H9 (cell line): ENCODE measurements around the gene FNDC1. TPM values are rescaled to one million over a fixed set of nuclear protein-coding genes. Genes with fewer than 3 reads are reported as not detected.

Experiments used
- DNase-seq: peaks from one replicate; pipeline ENCODE4 v3.0.0-alpha.2; 2017
- H2AFZ ChIP-seq: one replicate; pipeline ENCODE4 v1.6.1; 2013; ENCODE audit warnings: mild to moderate bottlenecking, low read length, control low read depth, moderate library complexity
- H2AK5ac ChIP-seq: 2 replicates; pipeline ENCODE4 v1.6.1; 2013; ENCODE audit warnings: low read length, control low read depth, mixed read lengths; ENCODE audit not compliant: insufficient read length
- H2BK120ac ChIP-seq: one replicate; pipeline ENCODE4 v1.6.1; 2013; ENCODE audit warnings: low read depth, mild to moderate bottlenecking, low read length, control low read depth, inconsistent platforms; ENCODE audit not compliant: poor library complexity, severe bottlenecking
- H2BK12ac ChIP-seq: 2 replicates; pipeline ENCODE4 v1.6.1; 2013; ENCODE audit warnings: low read length, control low read depth, mixed read lengths, low read depth; ENCODE audit not compliant: insufficient read length
- H2BK15ac ChIP-seq: 2 replicates; pipeline ENCODE4 v1.6.1; 2013; ENCODE audit warnings: low read depth, low read length, control low read depth
- H2BK20ac ChIP-seq: one replicate; pipeline ENCODE4 v1.6.1; 2013; ENCODE audit warnings: low read depth, mild to moderate bottlenecking, low read length, control low read depth, inconsistent platforms; ENCODE audit not compliant: poor library complexity, severe bottlenecking
- H2BK5ac ChIP-seq: 2 replicates; pipeline ENCODE4 v1.6.1; 2013; ENCODE audit warnings: low read length, control low read depth, mixed read lengths; ENCODE audit not compliant: insufficient read length
- H3K14ac ChIP-seq: 2 replicates; pipeline ENCODE4 v1.6.1; 2013; ENCODE audit warnings: low read length, control low read depth; ENCODE audit not compliant: insufficient read depth
- H3K18ac ChIP-seq: 2 replicates; pipeline ENCODE4 v1.6.1; 2013; ENCODE audit warnings: low read depth, mild to moderate bottlenecking, mixed read lengths, low read length, control low read depth; ENCODE audit not compliant: insufficient read length
- H3K23ac ChIP-seq: 2 replicates; pipeline ENCODE4 v1.6.1; 2013; ENCODE audit warnings: low read length, control low read depth, mixed read lengths, low read depth; ENCODE audit not compliant: insufficient read length
- H3K23me2 ChIP-seq: 2 replicates; pipeline ENCODE4 v1.6.1; 2013; ENCODE audit warnings: low read depth, mild to moderate bottlenecking, mixed read lengths, low read length, control low read depth; ENCODE audit not compliant: insufficient read length, poor library complexity, severe bottlenecking
- H3K27ac ChIP-seq: 2 replicates; pipeline ENCODE4 v1.5.1; 2013; ENCODE audit warnings: low read length, control low read depth, mixed read lengths, low read depth; ENCODE audit not compliant: insufficient read length
- H3K27me3 ChIP-seq: 2 replicates; pipeline ENCODE4 v1.6.1; 2013; ENCODE audit warnings: low read length, control low read depth, inconsistent platforms; ENCODE audit not compliant: insufficient read depth
- H3K4ac ChIP-seq: 2 replicates; pipeline ENCODE4 v1.6.1; 2013; ENCODE audit warnings: low read depth, mild to moderate bottlenecking, control low read depth, inconsistent platforms, low read length, moderate library complexity
- H3K4me1 ChIP-seq: 2 replicates; pipeline ENCODE4 v1.6.1; 2013; ENCODE audit warnings: low read length, control low read depth, inconsistent platforms; ENCODE audit not compliant: insufficient read depth
- H3K4me2 ChIP-seq: 2 replicates; pipeline ENCODE4 v1.6.1; 2013; ENCODE audit warnings: low read length, control low read depth, mixed read lengths; ENCODE audit not compliant: insufficient read length, insufficient read depth
- H3K56ac ChIP-seq: 2 replicates; pipeline ENCODE4 v1.6.1; 2013; ENCODE audit warnings: low read depth, mild to moderate bottlenecking, mixed read lengths, low read length, control low read depth; ENCODE audit not compliant: insufficient read length
- H3K79me1 ChIP-seq: 2 replicates; pipeline ENCODE4 v1.6.1; 2013; ENCODE audit warnings: low read depth, mild to moderate bottlenecking, moderate library complexity, low read length, control low read depth, inconsistent platforms; ENCODE audit not compliant: insufficient read depth, poor library complexity, severe bottlenecking
- H3K79me2 ChIP-seq: 2 replicates; pipeline ENCODE4 v1.6.1; 2013; ENCODE audit warnings: low read length, control low read depth, inconsistent platforms; ENCODE audit not compliant: insufficient read depth
- H3K9ac ChIP-seq: 2 replicates; pipeline ENCODE4 v1.6.1; 2013; ENCODE audit warnings: low read length, control low read depth, mixed read lengths; ENCODE audit not compliant: insufficient read length; ENCODE audit errors: extremely low read depth
- H3K9me3 ChIP-seq: one replicate; pipeline ENCODE4 v1.6.1; 2013; ENCODE audit warnings: low read depth, low read length, inconsistent platforms; ENCODE audit not compliant: control insufficient read depth
- H3T11ph ChIP-seq: one replicate; pipeline ENCODE4 v1.6.1; 2013; ENCODE audit warnings: mild to moderate bottlenecking, low read length, control low read depth, inconsistent platforms
- H4K20me1 ChIP-seq: one replicate; pipeline ENCODE4 v1.6.1; 2013; ENCODE audit not compliant: control insufficient read depth, insufficient read length, insufficient read depth
- H4K5ac ChIP-seq: 2 replicates; pipeline ENCODE4 v1.6.1; 2013; ENCODE audit warnings: low read depth, mild to moderate bottlenecking, mixed read lengths, low read length, control low read depth; ENCODE audit not compliant: insufficient read length
- H4K8ac ChIP-seq: replicated peaks from 2 replicates; pipeline ENCODE4 v1.6.1; 2013; ENCODE audit warnings: low read length, control low read depth, mixed read lengths, low read depth; ENCODE audit not compliant: insufficient read length
- H4K91ac ChIP-seq: 2 replicates; pipeline ENCODE4 v1.6.1; 2013; ENCODE audit warnings: low read depth, mild to moderate bottlenecking, moderate library complexity, mixed read lengths, low read length, control low read depth; ENCODE audit not compliant: insufficient read length
- H3K27ac Mint-ChIP-seq, 3 experiments: 2 replicates in 2 of 3; 3 replicates in 1 of 3; pipeline ENCODE4 v1.8.0; 2020 to 2021; ENCODE audit warnings: mixed read lengths in 3 of 3, mild to moderate bottlenecking in 1 of 3, moderate library complexity in 1 of 3
- H3K27me3 Mint-ChIP-seq: 2 replicates; pipeline ENCODE4 v1.8.0; 2021; ENCODE audit warnings: low read depth, mild to moderate bottlenecking, moderate library complexity, mixed read lengths
- H3K36me3 Mint-ChIP-seq, 3 experiments: 2 replicates in 2 of 3; 3 replicates in 1 of 3; pipeline ENCODE4 v1.8.0; 2020 to 2021; ENCODE audit warnings: low read depth in 3 of 3, mixed read lengths in 3 of 3; ENCODE audit not compliant: insufficient read depth in 1 of 3
- H3K4me1 Mint-ChIP-seq, 2 experiments: 2 replicates each; pipeline ENCODE4 v1.8.0; 2020; ENCODE audit warnings: mixed read lengths in 2 of 2
- H3K4me3 Mint-ChIP-seq, 2 experiments: 2 replicates in 1 of 2; 3 replicates in 1 of 2; pipeline ENCODE4 v1.8.0; 2020 to 2021; ENCODE audit warnings: mild to moderate bottlenecking in 2 of 2, mixed read lengths in 2 of 2, moderate library complexity in 1 of 2
- H3K9me3 Mint-ChIP-seq, 2 experiments: 2 replicates in 1 of 2; 3 replicates in 1 of 2; pipeline ENCODE4 v1.8.0; 2020; ENCODE audit warnings: mild to moderate bottlenecking in 2 of 2, mixed read lengths in 2 of 2, moderate library complexity in 1 of 2
- WGBS: extraction: QIAGEN DNeasy Blood & Tissue Kit; methylation state at CpG from one replicate; pipeline ENCODE4 v1.1.7; 2013; ENCODE audit warnings: missing lambda C conversion rate, low lambda C conversion rate, mixed read lengths; ENCODE audit not compliant: insufficient read length; ENCODE audit errors: extremely low coverage; 5-methylcytosine and 5-hydroxymethylcytosine counted together
- total RNA-seq: library from RNA; stranded (reverse); gene quantifications from 2 replicates; pipeline ENCODE4 v1.2.1, GENCODE V29; 2021
- TF ChIP-seq, protein P1 (sequence below): fragments of 200-600 bp; sonication (generic); conservative IDR thresholded peaks from 3 replicates; pipeline ENCODE4 v1.8.0; 2021; ENCODE audit warnings: antibody characterized with exemption, mild to moderate bottlenecking

Gene FNDC1
- total RNA-seq, 1 experiment from 2014 or later: 0.24 TPM

DNA sequence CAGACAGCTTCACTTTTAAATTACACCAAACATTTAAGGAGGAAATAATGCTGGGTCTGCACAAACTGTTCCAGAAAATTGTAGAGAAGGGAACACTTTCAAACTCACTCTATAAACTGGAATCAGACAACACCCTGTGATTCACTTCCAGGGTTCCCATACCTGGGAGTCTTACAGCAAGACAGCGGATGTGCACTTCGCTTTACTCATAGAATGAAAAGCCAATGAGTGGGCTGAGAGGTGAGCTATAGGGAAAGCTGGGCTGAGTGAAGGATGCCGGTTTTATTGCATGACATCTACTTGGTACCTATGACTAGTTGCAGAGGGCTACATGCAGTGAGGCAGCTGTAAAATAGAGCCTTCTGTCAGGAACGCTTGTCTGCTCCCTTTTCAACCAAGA is 152.1 kb downstream of the FNDC1 start:
- H3T11ph ChIP-seq: no peak overlapping the region
- H2AFZ ChIP-seq: no peak overlapping the region
- H3K23me2 ChIP-seq: no peaks in the 10 kb centered on the region
- no peaks in the 10 kb centered on the region for H3K36me3 Mint-ChIP-seq
- H3K4me2 ChIP-seq: no peak overlapping the region
- H3K4ac ChIP-seq: no peak overlapping the region
- H4K8ac ChIP-seq: no peak overlapping the region
- H3K4me1 ChIP-seq: no peaks in the 10 kb centered on the region
- no peak overlapping the region for H2BK120ac ChIP-seq
- no peak overlapping the region for H3K23ac ChIP-seq
- no peaks in the 10 kb centered on the region for H3K27me3 ChIP-seq
- no peaks in the 10 kb centered on the region for H3K79me2 ChIP-seq
- H4K20me1 ChIP-seq: no peaks in the 10 kb centered on the region
- H3K4me3 Mint-ChIP-seq: no peak overlapping the region
- H3K27ac Mint-ChIP-seq: no peak overlapping the region
- no peak overlapping the region for H3K9ac ChIP-seq
- no peak overlapping the region for H2BK5ac ChIP-seq
- TF ChIP-seq, protein P1, sequence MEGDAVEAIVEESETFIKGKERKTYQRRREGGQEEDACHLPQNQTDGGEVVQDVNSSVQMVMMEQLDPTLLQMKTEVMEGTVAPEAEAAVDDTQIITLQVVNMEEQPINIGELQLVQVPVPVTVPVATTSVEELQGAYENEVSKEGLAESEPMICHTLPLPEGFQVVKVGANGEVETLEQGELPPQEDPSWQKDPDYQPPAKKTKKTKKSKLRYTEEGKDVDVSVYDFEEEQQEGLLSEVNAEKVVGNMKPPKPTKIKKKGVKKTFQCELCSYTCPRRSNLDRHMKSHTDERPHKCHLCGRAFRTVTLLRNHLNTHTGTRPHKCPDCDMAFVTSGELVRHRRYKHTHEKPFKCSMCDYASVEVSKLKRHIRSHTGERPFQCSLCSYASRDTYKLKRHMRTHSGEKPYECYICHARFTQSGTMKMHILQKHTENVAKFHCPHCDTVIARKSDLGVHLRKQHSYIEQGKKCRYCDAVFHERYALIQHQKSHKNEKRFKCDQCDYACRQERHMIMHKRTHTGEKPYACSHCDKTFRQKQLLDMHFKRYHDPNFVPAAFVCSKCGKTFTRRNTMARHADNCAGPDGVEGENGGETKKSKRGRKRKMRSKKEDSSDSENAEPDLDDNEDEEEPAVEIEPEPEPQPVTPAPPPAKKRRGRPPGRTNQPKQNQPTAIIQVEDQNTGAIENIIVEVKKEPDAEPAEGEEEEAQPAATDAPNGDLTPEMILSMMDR: no peak
- no peak overlapping the region for H4K91ac ChIP-seq
- H3K27ac ChIP-seq: no peak overlapping the region
- H3K27me3 Mint-ChIP-seq: peaks cover 16% of the 10 kb centered on the region
- DNase-seq: no peak
- WGBS: no CpG with 5 or more reads among the region's 4 CpGs
- H2BK15ac ChIP-seq: no peak overlapping the region
- no peak overlapping the region for H3K14ac ChIP-seq
- H4K5ac ChIP-seq: no peak overlapping the region
- no peak overlapping the region for H3K56ac ChIP-seq
- H3K18ac ChIP-seq: no peak overlapping the region
- no peak overlapping the region for H2AK5ac ChIP-seq
- no peak overlapping the region for H2BK20ac ChIP-seq
- H3K9me3 Mint-ChIP-seq: peaks cover 0 to 64% of the 10 kb centered on the region in 2 experiments; a peak in 2 of 5 replicates
- no peaks in the 10 kb centered on the region for H3K9me3 ChIP-seq
- H3K79me1 ChIP-seq: no peaks in the 10 kb centered on the region
- no peak overlapping the region for H2BK12ac ChIP-seq
- H3K4me1 Mint-ChIP-seq: no peaks in the 10 kb centered on the region

Other genes with a start within 250 kb of the FNDC1 start
- gene RSPH3, start 169.2 kb upstream of the FNDC1 start, total RNA-seq: 1.8 and 2.2 TPM in 2 replicates
- not detected in 2 replicates for gene TAGAP, start 124.4 kb upstream of the FNDC1 start, total RNA-seq